ENCODE measurements around the gene MCL1. TPM values are rescaled to one million over a fixed set of nuclear protein-coding genes. Genes with fewer than 3 reads are reported as not detected.
"Not testable (repeated sequence)": the region's sequence is repeated elsewhere in the genome, so short reads cannot be mapped to it uniquely, and the experiment has no call there.

MCL1 gene
- polyA plus RNA-seq, 1 donor (not counting 4 experiments of a cell fraction or from before 2014, with no cell fraction given) = 237 TPM

- H3K4me1 ChIP-seq (ENCODE audit: control insufficient read depth, extremely low read depth, insufficient read depth, low read length) = peaks cover 23% of the 10 kb centered on the region
- H3K36me3 ChIP-seq (ENCODE audit: control insufficient read depth in 2 of 2, extremely low read depth in 1 of 2, insufficient read depth in 2 of 2, low read length in 2 of 2) = no peaks in the 10 kb centered on the region
- H3K27me3 ChIP-seq (ENCODE audit: control insufficient read depth, extremely low read depth, insufficient read depth, low read length) = no peaks in the 10 kb centered on the region
- H3K27ac ChIP-seq (ENCODE audit: control insufficient read depth, insufficient read depth, low read length) = peak overlapping the region; percentile 82
- H3K4me3 ChIP-seq (ENCODE audit: control insufficient read depth in 2 of 3, extremely low read depth in 1 of 3, insufficient read depth in 2 of 3, low read depth in 1 of 3, low read length in 3 of 3) = no peak overlapping the region
- H3K4me2 ChIP-seq (ENCODE audit: control insufficient read depth, extremely low read depth, insufficient read depth, low read depth, low read length) = no peak overlapping the region
- dilution Hi-C loops (cut with MboI; ENCODE audit: extremely low pct_ligation_motif_present, low sequenced_read_pairs) = no loop called here
- H3K9ac ChIP-seq (ENCODE audit: control insufficient read depth, extremely low read depth, insufficient read depth, low read length) = no peak overlapping the region
- DNase-seq (ENCODE audit: low read depth, low spot score) = no peak
- TF ChIP-seq CTCF (optimal IDR thresholded peaks at IDR 0.05 in 1 of 3, IDR thresholded peaks at IDR 0.05 in 1 of 3, conservative IDR thresholded peaks at IDR 0.05 in 1 of 3; ENCODE audit: extremely low read depth in 1 of 3, insufficient read depth in 2 of 3, low read length in 3 of 3) (no peak), EZH2 (IDR thresholded peaks at IDR 0.05; ENCODE audit: low read length) (no peak)
- H2AFZ ChIP-seq (ENCODE audit: control insufficient read depth, low read length) = no peak overlapping the region
- FAIRE-seq = no peak
- no peaks in the 10 kb centered on the region for H4K20me1 ChIP-seq (ENCODE audit: control insufficient read depth, extremely low read depth, insufficient read depth, low read length)
- no peaks in the 10 kb centered on the region for H3K9me1 ChIP-seq (ENCODE audit: control insufficient read depth, extremely low read depth, insufficient read depth, low read length)
- H3K79me2 ChIP-seq (ENCODE audit: control insufficient read depth, insufficient read depth, low read length) = peaks cover 4% of the 10 kb centered on the region
- no peaks in the 10 kb centered on the region for H3K9me3 ChIP-seq (ENCODE audit: control insufficient read depth, low read depth, low read length)
Measured at GRCh38 chr1:150603711-150604110, 24.3 kb upstream of the MCL1 start.

- H3K9me3 ChIP-seq (ENCODE audit: control insufficient read depth, low read depth, low read length); dilution Hi-C loops (cut with MboI; ENCODE audit: extremely low pct_ligation_motif_present, low sequenced_read_pairs); DNase-seq (ENCODE audit: low read depth, low spot score); H3K4me3 ChIP-seq (ENCODE audit: control insufficient read depth in 2 of 3, extremely low read depth in 1 of 3, insufficient read depth in 2 of 3, low read depth in 1 of 3, low read length in 3 of 3); H3K27me3 ChIP-seq (ENCODE audit: control insufficient read depth, extremely low read depth, insufficient read depth, low read length); H3K79me2 ChIP-seq (ENCODE audit: control insufficient read depth, insufficient read depth, low read length); H3K9me1 ChIP-seq (ENCODE audit: control insufficient read depth, extremely low read depth, insufficient read depth, low read length); H2AFZ ChIP-seq (ENCODE audit: control insufficient read depth, low read length); H3K4me2 ChIP-seq (ENCODE audit: control insufficient read depth, extremely low read depth, insufficient read depth, low read depth, low read length); FAIRE-seq; H3K27ac ChIP-seq (ENCODE audit: control insufficient read depth, insufficient read depth, low read length); H3K36me3 ChIP-seq (ENCODE audit: control insufficient read depth in 2 of 2, extremely low read depth in 1 of 2, insufficient read depth in 2 of 2, low read length in 2 of 2); H3K9ac ChIP-seq (ENCODE audit: control insufficient read depth, extremely low read depth, insufficient read depth, low read length); H4K20me1 ChIP-seq (ENCODE audit: control insufficient read depth, extremely low read depth, insufficient read depth, low read length): not testable (repeated sequence)
- H3K4me1 ChIP-seq (ENCODE audit: control insufficient read depth, extremely low read depth, insufficient read depth, low read length) = peaks cover 23% of the 10 kb centered on the region
Measured at GRCh38 chr1:150602372-150602771, 23.0 kb upstream of the MCL1 start.

GRCh38 chr1:150601540-150601939 lies 22.1 kb upstream of the MCL1 start:
- dilution Hi-C loops (cut with MboI; ENCODE audit: extremely low pct_ligation_motif_present, low sequenced_read_pairs) = no loop called here
- TF ChIP-seq EZH2 (IDR thresholded peaks at IDR 0.05; ENCODE audit: low read length) = no peak
- TF ChIP-seq CTCF (optimal IDR thresholded peaks at IDR 0.05 in 1 of 3, IDR thresholded peaks at IDR 0.05 in 1 of 3, conservative IDR thresholded peaks at IDR 0.05 in 1 of 3; ENCODE audit: extremely low read depth in 1 of 3, insufficient read depth in 2 of 3, low read length in 3 of 3) = no peak

GRCh38 chr1:150598346-150598745 lies 18.9 kb upstream of the MCL1 start:
- FAIRE-seq; H3K36me3 ChIP-seq (ENCODE audit: control insufficient read depth in 2 of 2, extremely low read depth in 1 of 2, insufficient read depth in 2 of 2, low read length in 2 of 2); H3K27me3 ChIP-seq (ENCODE audit: control insufficient read depth, extremely low read depth, insufficient read depth, low read length); H3K4me2 ChIP-seq (ENCODE audit: control insufficient read depth, extremely low read depth, insufficient read depth, low read depth, low read length); dilution Hi-C loops (cut with MboI; ENCODE audit: extremely low pct_ligation_motif_present, low sequenced_read_pairs); H3K9me1 ChIP-seq (ENCODE audit: control insufficient read depth, extremely low read depth, insufficient read depth, low read length); H3K4me3 ChIP-seq (ENCODE audit: control insufficient read depth in 2 of 3, extremely low read depth in 1 of 3, insufficient read depth in 2 of 3, low read depth in 1 of 3, low read length in 3 of 3); H3K79me2 ChIP-seq (ENCODE audit: control insufficient read depth, insufficient read depth, low read length); H3K9ac ChIP-seq (ENCODE audit: control insufficient read depth, extremely low read depth, insufficient read depth, low read length); H2AFZ ChIP-seq (ENCODE audit: control insufficient read depth, low read length); H3K9me3 ChIP-seq (ENCODE audit: control insufficient read depth, low read depth, low read length); DNase-seq (ENCODE audit: low read depth, low spot score); H3K27ac ChIP-seq (ENCODE audit: control insufficient read depth, insufficient read depth, low read length); H4K20me1 ChIP-seq (ENCODE audit: control insufficient read depth, extremely low read depth, insufficient read depth, low read length): not testable (repeated sequence)
- H3K4me1 ChIP-seq (ENCODE audit: control insufficient read depth, extremely low read depth, insufficient read depth, low read length) = peaks cover 11% of the 10 kb centered on the region

More at GRCh38 chr1:150601540-150601939, 22.1 kb upstream of the MCL1 start:
- FAIRE-seq (no peak), DNase-seq (ENCODE audit: low read depth, low spot score) (no peak)
- Histone ChIP-seq H3K27ac (ENCODE audit: control insufficient read depth, insufficient read depth, low read length) (no peak overlapping the region), H3K27me3 (ENCODE audit: control insufficient read depth, extremely low read depth, insufficient read depth, low read length) (no peaks in the 10 kb centered on the region), H3K4me3 (ENCODE audit: control insufficient read depth in 2 of 3, extremely low read depth in 1 of 3, insufficient read depth in 2 of 3, low read depth in 1 of 3, low read length in 3 of 3) (no peak overlapping the region), H3K79me2 (ENCODE audit: control insufficient read depth, insufficient read depth, low read length) (peaks cover 2% of the 10 kb centered on the region), H3K9me1 (ENCODE audit: control insufficient read depth, extremely low read depth, insufficient read depth, low read length) (no peaks in the 10 kb centered on the region), H2AFZ (ENCODE audit: control insufficient read depth, low read length) (no peak overlapping the region), H3K9me3 (ENCODE audit: control insufficient read depth, low read depth, low read length) (no peaks in the 10 kb centered on the region), H3K4me2 (ENCODE audit: control insufficient read depth, extremely low read depth, insufficient read depth, low read depth, low read length) (no peak overlapping the region), H3K36me3 (ENCODE audit: control insufficient read depth in 2 of 2, extremely low read depth in 1 of 2, insufficient read depth in 2 of 2, low read length in 2 of 2) (no peaks in the 10 kb centered on the region), H3K4me1 (ENCODE audit: control insufficient read depth, extremely low read depth, insufficient read depth, low read length) (peaks cover 23% of the 10 kb centered on the region), H4K20me1 (ENCODE audit: control insufficient read depth, extremely low read depth, insufficient read depth, low read length) (no peaks in the 10 kb centered on the region), H3K9ac (ENCODE audit: control insufficient read depth, extremely low read depth, insufficient read depth, low read length) (no peak overlapping the region)
